Neuron (in vitro differentiated cells): ENCODE measurements around the gene ATXN7L3.
"Not testable (repeated sequence)": the region's sequence is repeated elsewhere in the genome, so short reads cannot be mapped to it uniquely, and the experiment has no call there.

Experiments
- H2AFZ ChIP-seq: one replicate; pipeline ENCODE4 v1.6.1; 2013; ENCODE audit warnings: low read depth, mild to moderate bottlenecking, inconsistent platforms, low read length, moderate library complexity
- H3K27me3 ChIP-seq: one replicate; pipeline ENCODE4 v1.6.1; 2013; ENCODE audit warnings: low read length; ENCODE audit not compliant: insufficient read depth
- H3K36me3 ChIP-seq: one replicate; pipeline ENCODE4 v1.6.1; 2013; ENCODE audit warnings: low read length; ENCODE audit not compliant: insufficient read depth
- H3K4me1 ChIP-seq: one replicate; pipeline ENCODE4 v1.6.1; 2013; ENCODE audit warnings: low read length; ENCODE audit not compliant: insufficient read depth
- H3K4me3 ChIP-seq: 2 replicates; pipeline ENCODE4 v1.5.1; 2013; ENCODE audit warnings: mild to moderate bottlenecking, low read length, moderate library complexity
- H3K9me3 ChIP-seq: one replicate; pipeline ENCODE4 v1.6.1; 2013; ENCODE audit warnings: low read length

Gene ATXN7L3

DNA sequence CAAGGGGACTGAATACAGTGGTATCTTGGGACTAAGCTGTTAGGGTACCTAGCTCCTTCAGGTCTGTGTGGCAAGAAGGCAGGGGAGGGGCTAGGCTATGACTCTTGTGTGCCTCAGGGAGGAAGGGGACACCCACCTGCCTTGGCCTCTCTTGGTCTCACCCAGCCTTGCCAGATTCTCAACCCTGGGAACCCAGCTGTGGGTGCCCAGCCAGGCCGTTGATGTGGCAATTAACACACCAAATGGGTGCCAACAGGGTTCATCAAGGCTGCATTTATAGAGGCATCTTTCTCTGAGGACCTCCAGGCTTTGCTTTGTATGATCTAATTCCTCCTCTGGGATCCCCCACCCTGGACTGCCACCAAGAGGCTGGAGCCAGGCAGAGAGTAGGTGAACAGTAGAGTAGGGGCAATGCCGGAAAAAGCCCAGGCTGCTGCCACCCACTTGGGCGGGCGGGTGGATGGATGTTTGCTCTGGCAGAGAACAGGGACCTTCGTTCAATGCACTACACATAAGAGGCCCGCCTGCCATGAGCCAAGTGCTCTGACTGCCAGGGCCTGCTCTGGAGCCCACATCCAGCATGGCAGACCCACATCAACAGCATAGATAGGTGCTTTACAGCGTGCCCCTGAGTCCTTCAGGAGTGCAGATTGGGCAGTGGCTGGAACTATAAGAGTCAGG lies 32.4 kb downstream of the ATXN7L3 start:
- no peak overlapping the region for H3K4me3 ChIP-seq
- H3K27me3 ChIP-seq: no peaks in the 10 kb centered on the region
- H3K4me1 ChIP-seq: peaks cover 4% of the 10 kb centered on the region
- no peaks in the 10 kb centered on the region for H3K9me3 ChIP-seq
- H2AFZ ChIP-seq: no peak overlapping the region
- peaks cover under 1% of the 10 kb centered on the region for H3K36me3 ChIP-seq

GRCh38 chr17:44164476-44164875 lies 35.2 kb downstream of the ATXN7L3 start:
- Histone ChIP-seq H3K9me3 (no peaks in the 10 kb centered on the region), H2AFZ (no peak overlapping the region), H3K4me1 (peaks cover 4% of the 10 kb centered on the region), H3K4me3 (no peak overlapping the region), H3K36me3 (peaks cover 17% of the 10 kb centered on the region), H3K27me3 (no peaks in the 10 kb centered on the region)

- no peaks in the 10 kb centered on the region for H3K9me3 ChIP-seq
- H3K4me1 ChIP-seq: no peaks in the 10 kb centered on the region
- peaks cover 44% of the 10 kb centered on the region for H3K36me3 ChIP-seq
- no peak overlapping the region for H2AFZ ChIP-seq
- no peaks in the 10 kb centered on the region for H3K27me3 ChIP-seq
- H3K4me3 ChIP-seq: no peak overlapping the region
Observed at GRCh38 chr17:44159519-44160210, 40.0 kb downstream of the ATXN7L3 start.

DNA sequence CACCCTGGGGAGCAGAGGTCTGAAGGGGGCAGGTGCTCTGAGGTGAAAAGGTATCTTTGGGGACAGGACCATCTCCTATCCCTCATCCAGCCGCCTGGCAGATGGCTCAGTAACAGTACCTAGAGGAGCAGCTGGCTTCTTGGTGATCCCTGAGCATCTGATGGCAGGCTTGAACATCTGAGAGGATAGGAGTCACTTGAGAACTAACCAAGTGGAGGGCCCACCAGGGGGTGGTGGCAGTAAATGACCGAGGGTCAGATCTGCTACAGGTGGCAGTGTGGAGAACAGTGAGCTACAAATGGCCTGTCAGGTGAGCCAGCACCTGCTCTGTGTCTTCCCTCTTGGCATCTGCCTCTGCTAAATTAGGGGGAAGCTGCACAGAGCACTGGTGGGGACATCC lies 44.2 kb downstream of the ATXN7L3 start:
- Histone ChIP-seq H3K4me3 (no peak overlapping the region), H3K27me3 (no peaks in the 10 kb centered on the region), H2AFZ (no peak overlapping the region), H3K9me3 (no peaks in the 10 kb centered on the region), H3K36me3 (peaks cover 43% of the 10 kb centered on the region), H3K4me1 (no peaks in the 10 kb centered on the region)

- Histone ChIP-seq H3K36me3 (peaks cover 41% of the 10 kb centered on the region), H3K27me3 (no peaks in the 10 kb centered on the region), H3K4me1 (no peaks in the 10 kb centered on the region), H2AFZ (no peak overlapping the region), H3K9me3 (no peaks in the 10 kb centered on the region), H3K4me3 (no peak overlapping the region)
Observed at GRCh38 chr17:44152875-44153274, 46.8 kb downstream of the ATXN7L3 start.

DNA sequence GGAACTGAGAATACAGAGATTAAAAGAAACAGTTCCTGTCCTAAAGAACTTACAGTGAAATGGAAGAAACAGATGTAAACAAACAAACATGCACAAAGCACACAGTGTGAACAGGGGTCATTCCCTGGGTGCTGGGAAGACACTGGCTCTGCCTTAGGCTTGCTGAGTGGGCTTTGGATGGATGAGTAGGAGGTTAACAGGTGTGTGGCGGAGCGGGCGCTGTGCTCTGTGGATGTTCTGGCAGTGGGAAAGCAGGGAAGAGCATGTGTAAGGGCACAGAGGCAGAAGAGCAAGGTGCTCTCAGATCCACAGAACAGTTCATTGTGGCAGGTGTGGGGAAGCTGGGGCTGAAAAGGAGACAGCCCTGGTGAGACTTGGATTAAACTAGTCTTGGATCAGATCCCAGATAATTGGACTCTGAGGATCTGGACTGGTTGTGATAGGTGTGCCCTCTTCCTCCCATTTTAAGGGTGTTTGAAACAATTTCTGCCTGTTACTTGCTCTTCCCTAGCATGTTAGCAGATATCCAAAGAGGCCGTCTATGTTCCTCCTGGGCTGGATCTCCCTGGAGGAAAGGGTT lies 49.8 kb downstream of the ATXN7L3 start:
- no peaks in the 10 kb centered on the region for H3K4me1 ChIP-seq
- H2AFZ ChIP-seq: no peak overlapping the region
- peaks cover 44% of the 10 kb centered on the region for H3K36me3 ChIP-seq
- H3K27me3 ChIP-seq: no peaks in the 10 kb centered on the region
- no peaks in the 10 kb centered on the region for H3K9me3 ChIP-seq
- H3K4me3 ChIP-seq: no peak overlapping the region

DNA sequence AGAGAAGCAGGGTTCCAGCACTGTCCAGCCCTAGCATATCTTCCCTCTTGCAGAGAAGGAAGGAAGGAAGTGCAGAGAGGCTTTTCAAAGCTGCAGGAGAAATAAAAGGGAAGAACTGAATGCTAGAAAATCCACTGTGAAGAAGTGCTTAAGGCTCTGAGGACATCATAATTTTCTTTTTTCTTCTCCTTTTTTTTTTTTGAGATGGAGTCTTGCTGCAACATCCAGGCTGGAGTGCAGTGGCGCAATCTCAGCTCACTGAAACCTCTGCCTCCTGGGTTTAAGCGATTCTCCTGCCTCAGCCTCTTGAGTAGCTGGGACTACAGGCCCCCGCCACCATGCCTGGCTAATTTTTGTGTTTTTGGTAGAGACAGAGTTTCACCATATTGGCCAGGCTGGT lies 50.6 kb downstream of the ATXN7L3 start:
- H3K27me3 ChIP-seq, H3K4me1 ChIP-seq, H3K9me3 ChIP-seq, H2AFZ ChIP-seq, H3K4me3 ChIP-seq: not testable (repeated sequence)
- peaks cover 40% of the 10 kb centered on the region for H3K36me3 ChIP-seq

- Histone ChIP-seq H3K4me3 (no peak overlapping the region), H3K4me1 (no peaks in the 10 kb centered on the region), H3K27me3 (no peaks in the 10 kb centered on the region), H2AFZ (no peak overlapping the region), H3K9me3 (no peaks in the 10 kb centered on the region), H3K36me3 (peaks cover 37% of the 10 kb centered on the region)
Observed at GRCh38 chr17:44147812-44148211, 51.9 kb downstream of the ATXN7L3 start.

GRCh38 chr17:44146375-44147346 lies 53.0 kb downstream of the ATXN7L3 start:
- Histone ChIP-seq H3K4me1 (peaks cover 4% of the 10 kb centered on the region), H3K27me3 (no peaks in the 10 kb centered on the region), H3K36me3 (peaks cover 33% of the 10 kb centered on the region), H3K4me3 (no peak overlapping the region), H2AFZ (no peak overlapping the region), H3K9me3 (no peaks in the 10 kb centered on the region)

GRCh38 chr17:44144966-44145739 lies 54.5 kb downstream of the ATXN7L3 start:
- Histone ChIP-seq H3K9me3 (no peaks in the 10 kb centered on the region), H3K36me3 (peaks cover 33% of the 10 kb centered on the region), H3K27me3 (no peaks in the 10 kb centered on the region), H3K4me3 (no peak overlapping the region), H2AFZ (no peak overlapping the region), H3K4me1 (peaks cover 4% of the 10 kb centered on the region)

DNA sequence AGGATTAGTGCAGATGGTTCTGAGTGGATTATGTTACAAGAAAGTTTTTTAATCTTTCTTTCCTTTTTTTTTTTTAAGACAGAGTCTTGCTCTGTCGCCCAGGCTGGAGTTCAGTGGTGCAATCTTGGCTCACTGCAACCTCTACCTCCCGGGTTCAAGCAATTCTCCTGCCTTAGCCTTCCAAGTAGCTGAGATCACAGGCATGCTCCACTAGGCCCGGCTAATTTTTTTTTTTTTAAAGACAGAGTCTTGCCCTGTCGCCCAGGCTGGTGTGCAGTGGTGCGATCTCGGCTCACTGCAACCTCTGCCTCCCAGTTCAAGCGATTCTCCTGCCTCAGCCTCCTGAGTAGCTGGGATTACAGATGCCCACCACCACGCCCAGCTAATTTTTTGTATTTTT lies 55.8 kb downstream of the ATXN7L3 start:
- not testable (repeated sequence) for H3K4me3 ChIP-seq, H2AFZ ChIP-seq, H3K4me1 ChIP-seq, H3K27me3 ChIP-seq, H3K9me3 ChIP-seq
- peaks cover 28% of the 10 kb centered on the region for H3K36me3 ChIP-seq
